Activated naive CD4-positive, alpha-beta T cell treated with anti-CD3 and anti-CD28 coated beads, Interleukin-2, amount 50 U/mL, for 72 hours (primary cell): ENCODE measurements around the gene TEKT1. TPM values are rescaled to one million over a fixed set of nuclear protein-coding genes. Genes with fewer than 3 reads are reported as not detected.
A peak's percentile ranks its signal among the peaks of the same experiment; 100 is the strongest.
"Not testable (repeated sequence)": the region's sequence is repeated elsewhere in the genome, so short reads cannot be mapped to it uniquely, and the experiment has no call there.

ENCODE experiments used
- ATAC-seq, 2 donors: fragments of 150-1000 bp; cut with Tn5 transposase; 2 replicates each; pipeline ENCODE4 v1.10.0; 2021; ENCODE audit warnings: mild to moderate bottlenecking in 2 of 2, moderate library complexity in 2 of 2
- DNase-seq, 2 donors: peaks; one replicate each; pipeline ENCODE4 v3.0.0; 2021 to 2022; ENCODE audit warnings: low spot score in 2 of 2
- H3K27ac Mint-ChIP-seq, 2 donors: one replicate each; pipeline ENCODE4 v1.8.0; 2022; ENCODE audit warnings: mild to moderate bottlenecking in 2 of 2, mixed read lengths in 2 of 2
- H3K36me3 Mint-ChIP-seq, 2 donors: one replicate each; pipeline ENCODE4 v1.8.0; 2022; ENCODE audit warnings: mixed read lengths in 2 of 2
- H3K9me3 Mint-ChIP-seq, 2 donors: one replicate each; pipeline ENCODE4 v1.8.0; 2022; ENCODE audit warnings: mixed read lengths in 2 of 2
- total RNA-seq, 2 donors: library from RNA; stranded (reverse); gene quantifications; one replicate each; pipeline ENCODE4 v1.2.3, GENCODE V29; 2022

TEKT1 gene
- total RNA-seq, 2 donors from 2014 or later = not detected

GRCh38 chr17:6843241-6843880 is 11.8 kb upstream of the TEKT1 start:
- no peak overlapping the region for H3K27ac Mint-ChIP-seq
- H3K9me3 Mint-ChIP-seq = no peaks in the 10 kb centered on the region
- H3K36me3 Mint-ChIP-seq = no peaks in the 10 kb centered on the region
- ATAC-seq (no peak), DNase-seq (no peak)

- ATAC-seq = not testable (repeated sequence)
These were observed 10.2 kb upstream of the TEKT1 start for GRCh38 chr17:6841769-6842168.

GRCh38 chr17:6830383-6830986 is 1.0 kb downstream of the TEKT1 start:
- Mint-ChIP-seq H3K9me3 (no peaks in the 10 kb centered on the region), H3K27ac (no peak overlapping the region), H3K36me3 (no peaks in the 10 kb centered on the region)
- DNase-seq (no peak), ATAC-seq (no peak)

More at GRCh38 chr17:6841769-6842168, 10.2 kb upstream of the TEKT1 start:
- not testable (repeated sequence) for H3K36me3 Mint-ChIP-seq, H3K9me3 Mint-ChIP-seq, DNase-seq, H3K27ac Mint-ChIP-seq

- ATAC-seq (peak in 1 of 2 donors; percentile 61), DNase-seq (no peak)
- Mint-ChIP-seq H3K27ac (no peak overlapping the region), H3K9me3 (no peaks in the 10 kb centered on the region), H3K36me3 (no peaks in the 10 kb centered on the region)
These were observed 8.5 kb downstream of the TEKT1 start for GRCh38 chr17:6823011-6823442.

- ATAC-seq (no peak), DNase-seq (no peak)
- Mint-ChIP-seq H3K9me3 (no peaks in the 10 kb centered on the region), H3K27ac (no peak overlapping the region), H3K36me3 (no peaks in the 10 kb centered on the region)
These were observed 12.6 kb downstream of the TEKT1 start for GRCh38 chr17:6818938-6819337.

GRCh38 chr17:6816368-6816767 is 15.2 kb downstream of the TEKT1 start:
- H3K27ac Mint-ChIP-seq, H3K9me3 Mint-ChIP-seq, ATAC-seq, DNase-seq, H3K36me3 Mint-ChIP-seq: not testable (repeated sequence)

GRCh38 chr17:6815775-6816174 is 15.8 kb downstream of the TEKT1 start:
- H3K9me3 Mint-ChIP-seq = no peaks in the 10 kb centered on the region
- H3K27ac Mint-ChIP-seq = no peak overlapping the region
- ATAC-seq (peak in 1 of 2 donors; percentile 24), DNase-seq (no peak)
- H3K36me3 Mint-ChIP-seq = no peaks in the 10 kb centered on the region

GRCh38 chr17:6812295-6812694 is 19.2 kb downstream of the TEKT1 start:
- no peaks in the 10 kb centered on the region for H3K36me3 Mint-ChIP-seq
- H3K9me3 Mint-ChIP-seq = no peaks in the 10 kb centered on the region
- ATAC-seq = no peak
- H3K27ac Mint-ChIP-seq = no peak overlapping the region
- DNase-seq = no peak

GRCh38 chr17:6811510-6811909 is 20.0 kb downstream of the TEKT1 start:
- H3K36me3 Mint-ChIP-seq = no peaks in the 10 kb centered on the region
- no peak for DNase-seq
- no peak overlapping the region for H3K27ac Mint-ChIP-seq
- ATAC-seq = no peak
- no peaks in the 10 kb centered on the region for H3K9me3 Mint-ChIP-seq

GRCh38 chr17:6800422-6801027 is 31.0 kb downstream of the TEKT1 start:
- Mint-ChIP-seq H3K27ac (no peak overlapping the region), H3K9me3 (no peaks in the 10 kb centered on the region), H3K36me3 (no peaks in the 10 kb centered on the region)
- ATAC-seq = no peak
- no peak for DNase-seq

GRCh38 chr17:6799738-6800137 is 31.8 kb downstream of the TEKT1 start:
- DNase-seq (no peak), ATAC-seq (no peak)
- no peaks in the 10 kb centered on the region for H3K36me3 Mint-ChIP-seq
- H3K27ac Mint-ChIP-seq = no peak overlapping the region
- H3K9me3 Mint-ChIP-seq = no peaks in the 10 kb centered on the region

GRCh38 chr17:6797718-6798351 is 33.7 kb downstream of the TEKT1 start:
- ATAC-seq (no peak), DNase-seq (no peak)
- Mint-ChIP-seq H3K9me3 (no peaks in the 10 kb centered on the region), H3K27ac (no peak overlapping the region), H3K36me3 (no peaks in the 10 kb centered on the region)

GRCh38 chr17:6796887-6797490 is 34.5 kb downstream of the TEKT1 start:
- Mint-ChIP-seq H3K27ac (no peak overlapping the region), H3K9me3 (no peaks in the 10 kb centered on the region), H3K36me3 (no peaks in the 10 kb centered on the region)
- ATAC-seq (no peak), DNase-seq (no peak)

- DNase-seq (no peak), ATAC-seq (no peak)
- no peaks in the 10 kb centered on the region for H3K9me3 Mint-ChIP-seq
- no peaks in the 10 kb centered on the region for H3K36me3 Mint-ChIP-seq
- H3K27ac Mint-ChIP-seq = no peak overlapping the region
These were observed 35.3 kb downstream of the TEKT1 start for GRCh38 chr17:6796017-6796886.

- Mint-ChIP-seq H3K9me3 (no peaks in the 10 kb centered on the region), H3K27ac (no peak overlapping the region), H3K36me3 (no peaks in the 10 kb centered on the region)
- ATAC-seq = no peak
- DNase-seq = no peak
These were observed 37.6 kb downstream of the TEKT1 start for GRCh38 chr17:6793748-6794493.

- H3K27ac Mint-ChIP-seq = no peak overlapping the region
- peaks cover 4% of the 10 kb centered on the region in 2 donors for H3K9me3 Mint-ChIP-seq
- DNase-seq = no peak
- no peak for ATAC-seq
- peaks cover 0 to 8% of the 10 kb centered on the region in 2 donors for H3K36me3 Mint-ChIP-seq
These were observed 42.4 kb downstream of the TEKT1 start for GRCh38 chr17:6789146-6789545.
